ENCODE measurements around the gene TRERF1.

Gene TRERF1

DNA sequence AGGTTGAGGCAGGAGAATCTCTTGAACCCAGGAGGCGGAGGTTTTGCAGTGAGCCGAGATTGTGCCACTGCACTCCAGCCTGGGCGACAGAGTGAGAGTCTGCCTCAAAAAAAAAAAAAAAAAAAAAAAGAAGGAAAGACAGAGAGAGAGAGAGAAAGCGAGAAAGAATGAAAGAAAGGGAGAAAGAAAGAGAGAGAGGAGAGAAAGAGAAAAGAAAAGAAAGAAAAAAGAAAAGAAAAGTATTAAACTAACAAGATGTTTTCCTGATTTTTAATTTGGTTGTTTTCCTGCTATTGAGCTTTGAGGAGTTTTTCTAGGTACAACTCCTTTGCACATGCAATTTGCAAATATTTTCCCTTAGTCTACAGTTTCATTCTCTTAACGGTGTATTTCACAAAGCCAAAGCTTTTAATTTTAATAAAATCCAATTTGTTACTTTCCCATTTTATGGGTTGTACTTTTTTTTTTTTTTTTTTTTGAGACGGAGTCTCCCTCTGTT, 10.8 kb upstream of the TRERF1 start:
- no peak for TF ChIP-seq Cebpa-rat (IDR thresholded peaks at IDR 0.05)
- Histone ChIP-seq H4K20me1 (no peaks in the 10 kb centered on the region), H3K4me2 (no peak overlapping the region), H3K4me1 (no peaks in the 10 kb centered on the region), H3K36me3 (no peaks in the 10 kb centered on the region), H3K27me3 (no peaks in the 10 kb centered on the region), H3K9ac (no peak overlapping the region), H3K27ac (no peak overlapping the region), H3K4me3 (no peak overlapping the region), H3K9me3 (peaks cover 9% of the 10 kb centered on the region)

DNA sequence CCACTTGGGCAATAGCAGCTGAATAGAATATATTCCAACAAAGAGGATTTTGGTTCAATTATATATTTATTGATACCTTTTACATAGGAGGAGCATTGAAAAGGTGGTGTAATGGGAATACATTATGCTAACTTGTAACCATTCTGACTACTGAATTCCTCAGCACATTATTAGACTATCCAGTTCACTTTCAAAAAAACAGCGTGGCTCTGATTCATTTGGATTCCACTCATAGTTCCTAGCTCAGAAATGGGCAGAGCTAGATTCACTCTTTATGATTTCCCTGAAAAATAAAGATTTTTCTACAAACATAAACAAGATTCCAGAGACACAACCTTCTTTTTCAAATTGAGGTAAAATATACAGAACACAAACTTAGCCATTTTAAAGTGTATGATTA, 9.2 kb upstream of the TRERF1 start:
- no peak for TF ChIP-seq Cebpa-rat (IDR thresholded peaks at IDR 0.05)
- Histone ChIP-seq H3K9me3 (peaks cover 3% of the 10 kb centered on the region; the same call in 1 of the 2 replicates), H4K20me1 (no peaks in the 10 kb centered on the region), H3K27me3 (no peaks in the 10 kb centered on the region), H3K4me2 (no peak overlapping the region), H3K4me1 (no peaks in the 10 kb centered on the region), H3K4me3 (no peak overlapping the region), H3K27ac (no peak overlapping the region), H3K36me3 (no peaks in the 10 kb centered on the region), H3K9ac (no peak overlapping the region)

DNA sequence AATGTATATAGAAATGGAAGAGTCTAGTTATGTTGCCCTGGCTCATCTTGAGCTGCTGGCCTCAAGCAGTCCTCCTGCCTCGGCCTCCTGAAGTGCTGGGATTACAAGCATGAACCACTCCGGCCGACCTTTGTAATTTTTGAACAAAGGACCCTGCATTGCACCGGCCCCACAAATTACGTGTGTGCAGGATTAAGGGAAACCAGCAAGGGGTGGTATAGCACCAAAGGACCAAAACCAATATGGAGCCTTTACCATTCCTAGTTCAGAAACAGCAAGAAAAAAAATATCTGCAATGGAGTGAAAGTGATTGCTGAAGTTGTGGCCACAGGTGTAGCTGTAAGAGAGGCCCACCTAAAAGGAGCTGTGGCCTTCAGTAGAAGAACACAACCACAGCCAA, 8.2 kb upstream of the TRERF1 start:
- H3K27ac ChIP-seq: no peak overlapping the region
- no peaks in the 10 kb centered on the region for H3K36me3 ChIP-seq
- no peak for TF ChIP-seq Cebpa-rat (IDR thresholded peaks at IDR 0.05)
- H4K20me1 ChIP-seq: no peaks in the 10 kb centered on the region
- H3K9me3 ChIP-seq: no peaks in the 10 kb centered on the region
- H3K4me3 ChIP-seq: no peak overlapping the region
- no peaks in the 10 kb centered on the region for H3K4me1 ChIP-seq
- no peak overlapping the region for H3K9ac ChIP-seq
- H3K27me3 ChIP-seq: no peaks in the 10 kb centered on the region
- no peak overlapping the region for H3K4me2 ChIP-seq

DNA sequence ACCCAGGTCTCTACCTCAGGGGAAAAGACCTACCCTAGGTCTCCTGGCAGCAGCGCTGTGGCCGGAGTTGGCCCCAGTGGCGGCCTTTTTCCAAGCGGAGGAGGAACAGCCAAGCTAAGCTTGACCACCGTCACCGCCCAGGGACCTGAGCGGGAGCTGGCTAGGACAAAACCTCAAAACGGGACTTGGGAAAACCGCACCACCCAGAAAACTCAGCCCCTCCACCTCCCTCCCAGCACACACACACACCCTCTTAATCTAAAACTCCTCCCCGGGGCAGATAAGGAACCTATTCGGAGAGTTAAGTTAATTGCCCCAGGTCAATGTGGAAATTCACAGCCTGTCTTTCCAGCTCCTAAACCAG, 2.7 kb upstream of the TRERF1 start:
- no peaks in the 10 kb centered on the region for H3K27me3 ChIP-seq
- peak overlapping the region; percentile 94 for H3K4me2 ChIP-seq
- H3K4me1 ChIP-seq: peaks cover 25% of the 10 kb centered on the region
- peaks cover 10% of the 10 kb centered on the region; the same call in 1 of the 2 replicates for H4K20me1 ChIP-seq
- TF ChIP-seq Cebpa-rat (IDR thresholded peaks at IDR 0.05): no peak
- 0 out of 2 replicates have a peak overlapping the region, but pooled peaks have one; percentile 91 for H3K27ac ChIP-seq
- H3K4me3 ChIP-seq: no peak overlapping the region
- H3K9me3 ChIP-seq: no peaks in the 10 kb centered on the region
- peak overlapping the region; percentile 86; the same call in 1 of the 2 replicates for H3K9ac ChIP-seq
- no peaks in the 10 kb centered on the region for H3K36me3 ChIP-seq

DNA sequence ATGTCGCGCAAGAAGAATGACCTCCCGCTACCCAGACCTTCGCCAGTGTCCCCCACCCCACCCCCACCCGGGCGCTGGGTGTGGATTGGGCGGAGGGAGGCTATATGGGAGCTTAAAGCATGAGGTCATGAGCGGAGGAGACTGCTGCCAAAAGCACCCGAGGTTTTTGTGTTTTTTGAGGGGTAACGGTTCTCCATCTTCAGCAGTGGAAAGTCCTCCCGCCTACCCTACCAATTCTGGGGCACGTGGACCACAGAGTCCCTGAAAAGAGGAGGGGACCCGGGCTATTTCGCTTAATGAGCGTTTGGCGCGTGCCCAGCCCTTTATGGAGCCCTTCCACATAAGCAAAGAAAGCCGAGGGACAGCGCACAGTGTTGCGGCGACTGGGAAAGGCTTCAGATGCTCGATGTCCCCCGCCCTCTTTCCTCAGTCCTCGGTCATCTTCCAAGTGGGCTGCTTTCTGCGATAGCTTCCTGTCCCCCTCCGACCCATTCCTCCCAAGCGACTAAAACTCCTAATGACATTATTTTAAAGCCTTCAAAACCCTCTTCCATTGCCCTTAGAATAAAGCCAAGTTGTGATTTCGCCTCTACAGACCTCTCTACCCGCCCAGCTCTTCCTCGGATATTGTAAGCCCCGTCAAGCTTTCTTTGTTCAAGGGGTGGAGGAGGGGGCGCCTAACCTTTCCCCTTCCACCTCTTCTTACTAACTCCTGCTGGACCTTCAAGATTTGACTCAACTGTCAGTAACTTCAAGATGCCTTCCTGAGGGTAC, 2.1 kb upstream of the TRERF1 start:
- Histone ChIP-seq H3K4me2 (peak overlapping the region; percentile 94), H3K9me3 (no peaks in the 10 kb centered on the region), H3K27ac (peak overlapping the region; percentile 91), H3K27me3 (no peaks in the 10 kb centered on the region), H3K4me1 (peaks cover 31% of the 10 kb centered on the region), H3K4me3 (peak overlapping the region; percentile 77), H3K36me3 (no peaks in the 10 kb centered on the region), H4K20me1 (peaks cover 14% of the 10 kb centered on the region; the same call in 1 of the 2 replicates), H3K9ac (peak overlapping the region; percentile 86)
- no peak for TF ChIP-seq Cebpa-rat (IDR thresholded peaks at IDR 0.05)

DNA sequence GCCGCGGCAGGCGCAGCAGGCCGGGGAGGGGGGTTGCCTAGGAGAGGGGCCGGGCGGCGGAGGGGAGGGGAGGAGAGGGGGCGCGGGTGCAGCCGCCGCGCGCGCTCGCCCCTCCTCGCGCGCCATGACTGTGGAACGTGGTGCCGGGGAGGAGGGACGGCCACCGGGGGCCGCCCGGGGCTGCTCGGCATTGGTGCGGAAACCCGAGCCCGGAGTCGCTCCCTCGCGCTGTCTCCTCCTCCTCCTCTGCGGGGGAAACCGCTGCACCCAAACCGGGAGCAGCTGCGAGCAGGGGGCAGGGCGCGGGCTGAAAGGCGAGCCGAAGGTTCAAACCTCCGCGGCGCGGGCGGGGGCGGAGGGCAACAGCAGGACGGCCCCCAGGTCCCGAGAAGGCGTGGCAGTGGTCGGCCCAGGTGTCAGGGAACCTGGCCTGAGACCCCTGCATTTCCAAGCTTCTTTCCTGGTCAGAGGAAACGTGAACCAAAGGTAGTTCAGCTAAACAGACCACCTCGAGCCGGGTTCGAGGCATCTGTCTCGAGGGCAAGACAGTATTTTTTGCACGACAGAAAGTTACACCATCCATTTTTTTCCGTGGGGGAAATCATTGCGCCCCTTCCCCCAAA, 1.4 kb upstream of the TRERF1 start:
- no peaks in the 10 kb centered on the region for H3K27me3 ChIP-seq
- H4K20me1 ChIP-seq: peaks cover 14% of the 10 kb centered on the region; the same call in 1 of the 2 replicates
- peaks cover 38% of the 10 kb centered on the region for H3K4me1 ChIP-seq
- peak overlapping the region; percentile 77 for H3K4me3 ChIP-seq
- peak overlapping the region; percentile 86 for H3K9ac ChIP-seq
- H3K36me3 ChIP-seq: no peaks in the 10 kb centered on the region
- TF ChIP-seq Cebpa-rat (IDR thresholded peaks at IDR 0.05): no peak
- peak overlapping the region; percentile 94 for H3K4me2 ChIP-seq
- peak overlapping the region; percentile 91 for H3K27ac ChIP-seq
- H3K9me3 ChIP-seq: no peaks in the 10 kb centered on the region

DNA sequence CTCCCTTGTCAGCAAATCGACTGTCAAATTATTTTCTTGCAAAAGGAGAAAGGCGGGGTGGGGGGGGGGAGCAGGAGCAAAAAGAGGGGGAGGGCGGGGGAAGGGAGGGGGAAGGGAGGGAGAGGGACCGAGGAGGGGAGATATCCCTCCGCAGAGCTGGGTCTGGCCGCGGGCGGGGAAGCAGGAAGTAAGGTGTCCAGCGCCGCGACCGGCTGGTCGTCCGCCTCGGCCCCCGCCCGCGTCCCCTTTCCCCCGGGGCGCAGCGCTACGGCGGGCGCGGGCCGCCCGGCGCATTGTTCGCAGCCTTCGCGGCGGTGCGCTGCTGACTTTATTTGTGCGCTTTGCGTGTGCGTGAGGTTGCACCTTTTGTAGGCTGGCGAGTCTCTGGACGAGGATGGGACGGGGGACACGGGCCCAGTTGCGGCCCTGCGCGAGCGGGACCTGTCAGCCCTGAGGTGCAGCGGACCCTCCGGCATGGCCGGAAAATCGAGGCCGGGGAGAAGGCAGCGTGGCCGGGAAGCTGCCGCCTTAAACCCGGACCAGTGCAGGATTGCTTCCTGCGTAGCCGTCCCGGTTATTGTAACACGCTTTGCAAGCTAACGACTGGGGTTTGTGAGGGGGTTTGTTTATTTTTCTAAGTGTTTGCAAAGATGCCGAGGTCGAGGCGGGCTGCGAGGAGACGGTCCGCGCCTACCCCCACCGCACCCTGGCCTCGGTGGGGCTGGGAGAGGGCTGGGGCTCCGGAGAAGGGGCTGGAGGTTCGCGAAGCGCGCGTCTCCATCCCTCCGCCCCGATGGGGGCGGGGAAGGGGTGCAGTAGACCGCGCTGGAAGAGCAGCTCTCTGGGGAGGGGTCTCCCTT, 675 bp upstream of the TRERF1 start:
- Histone ChIP-seq H3K27me3 (no peaks in the 10 kb centered on the region), H3K4me3 (peak overlapping the region; percentile 77), H3K27ac (peak overlapping the region; percentile 91), H3K4me2 (peak overlapping the region; percentile 94), H3K9me3 (no peaks in the 10 kb centered on the region), H3K9ac (peak overlapping the region; percentile 86), H3K36me3 (no peaks in the 10 kb centered on the region), H4K20me1 (peaks cover 14% of the 10 kb centered on the region; the same call in 1 of the 2 replicates), H3K4me1 (peaks cover 45% of the 10 kb centered on the region)
- no peak for TF ChIP-seq Cebpa-rat (IDR thresholded peaks at IDR 0.05)

DNA sequence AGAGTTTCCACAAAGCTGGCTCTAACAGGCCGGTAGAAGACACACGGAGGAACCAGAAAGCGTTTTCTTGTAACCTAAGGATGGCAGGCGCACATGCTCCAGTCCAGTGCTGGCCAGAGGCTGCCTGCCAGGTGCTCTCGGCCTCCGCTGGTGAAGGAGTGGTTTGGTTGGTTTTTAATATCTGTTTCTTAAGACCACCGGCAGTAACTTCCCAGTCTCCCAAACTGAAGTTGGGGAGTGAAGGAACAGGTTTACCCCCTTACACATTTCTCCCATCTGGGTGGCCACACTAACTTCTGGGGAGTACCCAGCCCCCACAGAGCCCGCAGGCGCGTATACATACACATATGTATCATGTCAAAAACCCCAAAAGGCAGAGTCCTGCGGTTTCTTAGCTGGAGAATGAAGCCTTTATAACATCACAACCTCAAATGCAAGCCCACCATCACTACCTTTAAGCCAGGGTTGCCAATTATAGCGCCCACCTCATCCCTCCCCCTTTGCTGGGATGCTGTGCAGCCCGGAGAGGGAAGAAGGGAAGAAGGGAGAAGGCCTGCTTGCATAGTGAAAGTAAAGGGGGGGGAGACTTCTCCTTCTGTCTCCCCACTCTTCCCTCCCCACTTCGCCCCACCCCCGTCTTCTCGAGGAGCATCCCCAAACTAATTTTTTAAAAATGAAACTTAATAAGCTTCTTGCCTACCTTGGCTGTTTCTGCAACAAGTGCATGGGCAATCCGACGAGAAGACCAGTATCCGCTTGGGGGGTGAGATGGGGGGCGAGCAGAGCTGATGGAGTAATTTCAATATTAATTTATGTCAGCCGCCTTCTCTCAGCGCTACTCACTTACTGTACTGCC, 1.0 kb downstream of the TRERF1 start:
- peaks cover 14% of the 10 kb centered on the region; the same call in 1 of the 2 replicates for H4K20me1 ChIP-seq
- no peak for TF ChIP-seq Cebpa-rat (IDR thresholded peaks at IDR 0.05)
- peak overlapping the region; percentile 65 for H3K27ac ChIP-seq
- H3K4me2 ChIP-seq: peak overlapping the region; percentile 84
- peak overlapping the region; percentile 75 for H3K9ac ChIP-seq
- H3K4me3 ChIP-seq: peak overlapping the region; percentile 77
- H3K4me1 ChIP-seq: peaks cover 61% of the 10 kb centered on the region
- H3K27me3 ChIP-seq: no peaks in the 10 kb centered on the region
- H3K36me3 ChIP-seq: peaks cover 14% of the 10 kb centered on the region
- no peaks in the 10 kb centered on the region for H3K9me3 ChIP-seq
